PC-9 (cell line): Measurements from ENCODE around the gene MACROD2.

Source experiments
- CTCF ChIP-seq: fragments of 200-600 bp; sonication (generic); conservative IDR thresholded peaks from 2 replicates; pipeline ENCODE4 v1.6.1; 2017; ENCODE audit warnings: mixed run types, antibody characterized with exemption, mild to moderate bottlenecking, moderate library complexity
- EZH2 ChIP-seq: fragments of 200-600 bp; sonication (generic); IDR thresholded peaks from 2 replicates; pipeline ENCODE4 v1.8.0; 2017; ENCODE audit warnings: antibody characterized with exemption, low read depth

DNA sequence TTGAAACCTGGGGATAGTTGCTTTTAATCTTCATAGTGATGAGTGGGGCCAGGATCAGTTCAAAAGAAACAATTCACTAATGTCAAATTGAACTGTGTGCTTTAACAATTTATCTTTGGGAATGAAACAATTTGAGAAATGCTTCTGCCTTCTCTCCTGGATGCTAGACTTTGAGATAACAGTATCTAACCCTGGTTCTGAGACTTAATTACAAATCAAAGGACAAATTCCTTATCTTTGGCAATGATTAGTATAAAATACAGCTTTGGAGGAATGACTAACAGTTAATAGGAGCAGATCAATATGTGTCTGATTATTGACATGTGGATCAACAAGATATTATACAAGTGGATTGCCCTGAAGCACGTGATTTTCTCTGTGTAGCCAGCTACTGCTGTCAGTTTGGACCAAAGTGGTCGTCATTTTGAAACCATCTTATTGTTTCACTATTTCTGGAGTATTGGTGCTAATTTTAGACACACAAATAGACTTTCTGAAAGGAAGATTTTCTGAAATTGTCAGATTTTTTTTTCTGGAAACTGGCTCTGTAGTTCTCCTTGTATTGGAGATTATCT, 348.3 kb downstream of the MACROD2 start:
- TF ChIP-seq EZH2 (no peak), CTCF (no peak)
